Superior temporal gyrus (tissue), 1 donor: ENCODE data around the gene LTK.

Experiments used
- DNase-seq: peaks from one replicate; pipeline ENCODE4 v3.0.0-alpha.2; 2016; ENCODE audit errors: extremely low spot score

Gene LTK

DNA sequence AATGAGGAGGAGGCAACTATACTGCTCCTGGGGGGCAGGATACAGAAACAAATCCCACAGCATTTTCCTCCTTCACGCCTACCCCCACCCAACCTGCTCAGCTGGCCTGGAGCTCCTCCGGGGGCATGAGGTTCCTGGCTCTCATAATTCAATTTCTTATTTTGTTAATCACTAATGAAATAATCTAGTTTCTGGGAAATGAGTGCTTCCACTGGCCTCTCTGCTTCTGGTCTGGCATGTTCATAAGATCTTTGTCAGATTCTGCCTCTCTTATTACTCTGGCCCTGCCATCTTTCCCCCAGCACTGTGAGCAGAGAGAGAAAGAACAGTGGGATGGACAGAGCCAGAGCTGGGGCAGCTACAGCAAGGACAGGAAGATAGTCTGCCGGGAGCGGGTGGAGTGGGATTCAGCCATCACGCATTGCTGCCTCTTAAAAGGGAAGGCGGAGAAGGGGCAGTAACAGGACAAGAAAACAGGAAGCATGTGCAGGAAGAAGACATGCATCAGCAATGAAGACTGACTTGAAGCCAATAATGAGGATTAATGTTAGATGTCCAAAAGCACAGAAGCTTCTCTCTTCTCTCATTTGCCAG is 16.8 kb upstream of the LTK start:
- DNase-seq, result no peak

GRCh38 chr15:41523097-41523496 is 9.5 kb upstream of the LTK start:
- no peak for DNase-seq

DNA sequence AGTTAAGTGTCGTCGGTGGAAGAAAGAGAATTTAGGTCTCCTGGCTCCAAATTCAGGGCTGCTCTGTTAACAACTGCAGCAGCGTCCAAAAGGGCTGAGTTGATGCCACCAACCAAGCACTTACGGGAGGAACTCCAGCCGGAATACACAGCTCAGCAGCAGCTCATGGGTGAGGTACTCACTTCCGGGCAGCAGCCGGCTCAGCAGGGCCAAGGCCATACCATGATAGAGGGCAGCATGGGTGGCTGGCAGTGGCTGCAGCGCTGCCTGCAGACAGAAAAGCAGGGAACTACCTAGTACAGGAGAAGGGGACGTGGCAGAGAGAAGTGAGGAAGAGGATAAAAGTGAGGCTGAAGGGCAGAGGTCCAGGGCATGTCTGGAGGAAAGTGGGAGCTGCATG is 8.0 kb upstream of the LTK start:
- no peak for DNase-seq

GRCh38 chr15:41520636-41521035 is 7.0 kb upstream of the LTK start:
- DNase-seq, result no peak

DNA sequence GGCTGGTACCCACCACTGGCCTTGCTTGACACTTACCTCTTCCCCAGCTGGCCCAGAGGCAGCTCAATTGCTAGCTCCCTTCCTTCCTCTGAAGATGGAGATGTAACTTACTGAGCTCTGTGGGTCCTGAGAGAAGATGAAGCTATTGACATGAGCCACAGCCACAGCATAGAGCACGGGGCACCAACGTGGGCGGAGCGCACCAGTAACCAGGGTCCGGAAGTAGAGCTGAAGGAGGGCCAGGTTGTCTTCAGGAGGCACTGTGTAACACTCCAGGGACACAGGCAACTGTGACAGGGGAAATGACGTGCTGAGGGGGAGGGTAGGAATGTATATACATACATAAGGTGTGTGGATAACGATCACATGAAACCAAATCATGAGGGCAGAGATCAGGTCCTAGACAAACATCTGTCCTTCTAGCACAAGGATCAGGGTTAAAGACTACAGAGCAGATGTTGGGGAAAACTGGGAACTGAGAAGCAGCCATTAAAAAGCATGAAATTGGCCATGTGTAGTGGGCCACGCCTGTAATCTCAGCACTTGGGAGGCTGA is 4.3 kb upstream of the LTK start:
- DNase-seq, result no peak

DNA sequence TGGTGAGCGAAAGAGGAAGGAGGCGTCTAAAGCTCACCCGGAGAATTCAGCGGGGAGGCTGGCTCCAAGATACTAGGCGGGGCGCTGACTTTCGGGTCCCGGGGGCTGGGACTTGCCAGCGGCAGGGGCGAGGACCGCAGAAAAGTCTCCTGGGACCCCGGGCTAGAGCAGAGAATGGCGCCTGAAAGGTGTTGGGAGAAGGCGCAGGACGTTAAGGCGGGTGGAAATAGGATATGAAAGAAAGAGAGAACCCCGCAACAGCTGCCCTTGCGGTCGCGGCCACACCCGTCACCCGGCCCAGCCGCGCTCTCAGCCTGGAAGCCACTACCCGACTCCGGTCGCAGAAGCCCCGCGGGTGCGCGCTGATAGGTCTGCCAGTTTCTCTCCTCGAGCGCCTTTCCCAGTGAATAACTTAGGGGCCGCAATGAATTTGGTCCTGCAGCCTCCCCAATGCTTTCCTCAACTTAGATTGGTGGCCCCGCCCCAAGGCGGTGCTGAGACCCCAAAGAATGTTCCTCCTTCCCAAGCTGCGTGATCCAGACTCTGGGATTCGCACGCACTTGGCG is 604 bp downstream of the LTK start:
- DNase-seq, result no peak

DNA sequence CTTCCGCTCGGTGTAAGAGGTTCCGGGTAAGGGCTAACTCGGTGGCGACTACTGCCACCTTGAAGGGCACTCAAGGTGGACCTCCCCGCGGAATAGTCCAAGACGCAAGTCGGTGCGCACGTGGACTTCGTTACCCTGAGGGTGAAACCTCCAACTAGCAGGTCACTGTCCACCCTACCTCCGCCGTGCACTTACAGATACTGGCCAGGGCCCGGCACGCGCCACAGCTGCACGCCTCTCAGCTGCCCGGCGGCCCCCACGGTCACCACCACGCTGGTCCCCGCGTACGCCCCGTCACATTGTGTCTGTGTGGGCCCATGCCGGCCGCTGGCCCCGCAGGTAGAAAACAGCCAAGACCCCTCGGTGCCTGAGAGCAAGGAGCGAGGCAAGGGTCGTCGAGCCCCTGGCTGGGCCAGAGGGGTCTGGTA is 1.1 kb downstream of the LTK start:
- DNase-seq, result no peak

DNA sequence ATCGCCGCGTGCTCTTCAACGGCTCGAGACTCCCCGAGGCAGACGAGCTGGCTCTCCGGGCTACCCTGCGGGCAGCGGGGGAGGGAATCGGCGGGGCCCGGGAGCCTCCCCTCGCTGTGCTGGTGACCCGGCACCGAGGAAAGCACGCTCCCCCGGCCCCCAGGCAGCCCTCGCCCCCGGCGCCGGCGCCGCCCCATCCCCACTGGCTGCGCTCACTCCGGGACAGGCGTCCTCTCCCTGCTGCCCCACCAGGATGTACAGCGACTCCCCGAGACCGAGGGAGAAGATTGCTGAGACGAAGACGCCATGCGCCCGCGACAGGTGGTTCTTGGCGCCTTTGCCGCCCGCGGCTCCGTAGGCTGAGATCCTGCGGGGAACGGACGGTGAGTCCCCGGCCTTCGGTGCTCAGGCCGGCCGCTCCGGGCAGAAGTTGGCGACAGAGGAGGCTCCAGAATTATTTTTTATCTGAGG is 1.7 kb downstream of the LTK start:
- no peak for DNase-seq

DNA sequence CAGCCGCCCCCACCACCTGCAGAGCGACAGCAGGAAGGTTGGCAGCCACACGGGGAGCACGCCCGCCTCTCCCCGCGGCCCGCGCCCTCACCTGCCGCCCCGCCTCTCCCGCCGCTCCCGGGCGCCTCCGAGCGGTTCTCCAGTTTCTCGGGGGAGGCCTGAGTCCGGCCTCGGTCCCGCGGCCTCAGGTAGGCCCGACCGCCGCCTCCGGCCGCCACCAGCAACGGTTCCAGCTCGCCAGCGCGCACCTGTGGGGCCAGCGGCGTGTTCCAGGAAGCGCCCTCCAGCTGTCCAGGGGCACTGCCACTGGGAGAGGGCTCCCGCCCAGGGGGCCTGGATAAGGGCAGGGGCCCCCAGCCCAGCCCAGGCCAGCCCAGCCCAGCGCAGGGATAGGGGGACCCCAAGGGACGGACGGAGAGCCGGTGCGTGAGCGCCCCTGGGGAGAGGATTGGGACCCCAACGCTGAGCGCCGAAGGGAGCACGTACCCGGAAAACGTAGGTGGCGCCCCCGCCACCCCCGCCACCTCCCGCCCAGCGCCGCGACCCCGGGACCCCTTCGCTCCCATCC is 2.2 kb downstream of the LTK start:
- no peak for DNase-seq

GRCh38 chr15:41510728-41511127 is 2.9 kb downstream of the LTK start:
- no peak for DNase-seq

DNA sequence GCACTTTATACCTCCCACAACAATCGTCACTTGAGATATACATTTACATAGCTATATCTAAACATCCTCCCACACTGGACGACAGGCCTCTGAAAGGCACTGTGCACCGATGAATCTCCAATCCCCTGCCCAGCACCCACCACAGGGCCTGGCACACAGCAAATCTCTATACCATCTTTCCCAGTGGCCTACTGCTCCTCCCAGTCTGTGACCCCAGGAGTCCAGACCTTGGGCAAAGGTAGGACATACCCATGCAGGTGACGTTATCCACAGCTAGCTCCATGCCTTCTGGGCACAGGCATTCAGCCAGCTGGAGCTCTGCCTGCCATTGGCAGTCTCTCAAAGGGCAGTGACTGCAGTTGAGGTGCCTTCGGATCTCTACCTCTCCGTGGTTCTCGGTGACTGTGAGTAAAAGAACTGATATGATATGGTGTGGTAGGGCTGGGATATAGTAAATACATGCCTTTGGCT is 5.8 kb downstream of the LTK start:
- DNase-seq, result no peak

- DNase-seq, result no peak
These were observed 6.8 kb downstream of the LTK start for GRCh38 chr15:41506796-41507341.

GRCh38 chr15:41505776-41506175 is 7.9 kb downstream of the LTK start:
- DNase-seq, result no peak

- DNase-seq, result no peak
These were observed 8.7 kb downstream of the LTK start for GRCh38 chr15:41504751-41505492.

DNA sequence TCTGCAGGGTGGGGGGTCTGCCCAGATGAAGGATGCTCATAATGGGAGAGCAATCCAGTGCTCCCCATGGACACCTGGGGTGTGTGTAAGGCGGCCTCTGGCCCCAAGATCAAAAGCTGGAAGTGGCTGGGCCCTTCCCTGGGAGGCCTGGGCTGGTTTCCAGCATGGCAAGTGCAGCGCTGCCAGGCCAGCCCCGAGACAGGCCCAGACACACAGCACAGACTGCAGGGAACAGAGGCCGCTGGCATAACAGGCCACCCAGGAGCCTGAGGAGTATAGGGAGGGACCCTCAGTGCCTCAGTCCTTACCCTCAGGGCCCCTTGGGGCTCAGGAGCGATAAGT is 10.0 kb downstream of the LTK start:
- DNase-seq, result no peak

DNA sequence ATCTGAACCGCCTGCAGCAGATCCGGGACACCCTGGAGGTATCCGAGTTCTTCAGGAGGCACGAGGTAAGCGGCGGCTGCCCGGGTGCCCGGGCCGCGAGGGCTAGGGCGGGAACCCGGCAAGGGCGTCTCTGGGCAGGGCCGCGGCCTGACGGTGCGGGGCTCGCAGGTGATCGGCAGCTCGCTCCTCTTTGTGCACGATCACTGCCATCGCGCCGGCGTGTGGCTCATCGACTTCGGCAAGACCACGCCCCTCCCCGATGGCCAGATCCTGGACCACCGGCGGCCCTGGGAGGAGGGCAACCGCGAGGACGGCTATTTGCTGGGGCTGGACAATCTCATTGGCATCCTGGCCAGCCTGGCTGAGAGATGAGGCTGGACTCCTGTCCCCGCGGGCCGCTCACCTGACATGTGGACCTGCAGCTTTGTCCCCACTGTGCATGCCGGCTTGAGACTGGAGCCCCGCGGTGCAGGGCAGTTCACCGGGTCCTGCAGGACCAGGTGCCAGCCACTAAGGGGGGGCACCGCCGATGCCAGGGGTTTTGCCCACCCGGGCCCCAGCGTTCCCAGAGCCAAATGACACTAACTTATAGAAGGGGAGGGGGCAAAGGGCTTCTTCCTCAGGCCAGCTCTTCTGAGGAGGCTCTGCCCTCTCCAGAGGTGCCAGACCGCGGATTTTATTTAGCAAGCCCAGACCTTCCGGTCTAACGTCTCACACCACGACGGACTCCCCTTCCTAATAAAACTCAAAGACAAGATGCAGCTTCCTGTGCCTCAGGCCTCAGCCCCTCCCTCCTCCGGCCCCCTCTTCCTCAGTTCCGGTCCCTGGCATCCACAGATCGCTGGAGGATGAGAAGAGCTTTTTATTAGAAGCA is 10.6 kb downstream of the LTK start:
- no peak for DNase-seq

GRCh38 chr15:41501931-41502794 is 11.5 kb downstream of the LTK start:
- no peak for DNase-seq

DNA sequence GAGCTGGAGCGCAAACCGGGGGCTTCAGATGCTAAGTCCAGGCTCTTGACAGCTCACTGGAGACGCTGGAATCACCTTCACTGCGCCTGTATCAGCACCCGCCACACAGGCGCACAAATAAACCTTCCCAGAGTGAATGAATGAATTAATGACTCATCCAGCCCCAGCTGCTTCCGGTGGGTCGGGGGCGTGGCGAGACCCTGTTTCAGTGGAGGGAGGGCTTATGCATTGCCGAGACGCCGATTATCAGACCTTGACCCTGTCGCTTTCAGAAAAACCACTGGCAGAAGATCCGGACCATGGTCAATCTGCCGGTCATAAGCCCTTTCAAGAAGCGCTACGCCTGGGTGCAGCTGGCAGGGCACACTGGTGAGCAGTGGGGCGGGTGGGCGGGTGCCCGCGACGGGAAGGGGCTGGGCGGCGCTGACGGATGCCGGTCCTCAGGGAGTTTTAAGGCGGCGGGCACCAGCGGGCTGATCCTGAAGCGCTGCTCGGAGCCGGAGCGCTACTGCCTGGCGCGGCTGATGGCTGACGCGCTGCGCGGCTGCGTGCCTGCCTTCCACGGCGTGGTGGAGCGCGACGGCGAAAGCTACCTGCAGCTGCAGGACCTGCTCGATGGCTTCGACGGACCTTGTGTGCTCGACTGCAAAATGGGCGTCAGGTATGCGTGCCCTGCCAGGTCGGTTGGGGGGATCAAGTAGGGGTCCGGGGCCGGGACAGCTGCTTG is 12.3 kb downstream of the LTK start:
- no peak for DNase-seq

DNA sequence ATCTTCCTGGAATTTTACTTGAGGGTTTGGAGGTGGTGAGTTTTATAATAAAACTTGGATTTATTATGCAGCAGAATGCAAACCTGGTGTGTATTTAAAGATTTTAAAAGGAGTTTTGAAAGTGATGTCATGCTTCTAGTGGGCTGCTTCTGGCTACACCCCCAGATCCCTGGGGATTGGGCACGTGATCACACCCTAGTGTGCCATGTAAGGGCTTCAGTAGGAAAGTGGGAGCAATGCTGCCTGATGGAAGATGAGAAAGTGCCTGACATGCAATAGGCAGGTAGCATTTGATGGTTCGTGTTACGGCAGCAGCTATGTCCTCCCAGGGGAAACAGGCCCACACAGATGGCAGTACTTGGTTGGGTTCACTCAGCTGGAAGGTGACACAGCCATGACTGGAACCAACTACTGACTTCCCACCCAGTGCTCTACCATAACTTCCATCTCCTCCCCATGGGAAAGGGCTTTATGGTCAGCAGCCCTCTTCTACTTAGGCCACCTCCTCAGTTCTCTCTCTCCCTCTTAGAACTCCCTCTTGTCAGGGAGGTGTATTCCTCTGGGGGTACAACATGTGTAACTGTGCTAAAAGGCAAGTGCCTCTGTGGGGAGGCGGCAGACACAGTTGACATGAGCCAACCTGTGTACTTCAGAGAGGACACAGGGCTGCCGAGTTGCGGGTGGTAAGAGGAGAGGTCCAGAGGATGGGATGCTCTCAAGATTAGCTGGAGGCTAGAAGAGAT is 14.3 kb downstream of the LTK start:
- peak; percentile 58 for DNase-seq
